Skin of body (tissue), 2 donors: ENCODE results near the gene RNASEH1. TPM values are rescaled to one million over a fixed set of nuclear protein-coding genes. Genes with fewer than 3 reads are reported as not detected.

Experiments
- DNase-seq: peaks from one replicate; lab custom pipeline; 2025; lab: John Stamatoyannopoulos, UW
- total RNA-seq: library from RNA; depleted of rRNA; stranded (reverse); fragments of >200 nt; gene quantifications from one replicate; pipeline ENCODE4 v1.2.3, GENCODE V29; 2014

Gene RNASEH1
- 14.0 TPM for total RNA-seq

GRCh38 chr2:3558205-3559014, at the start of gene RNASEH1:
TSS of gene RNASEH1 (minus strand) at chr2:3558333. CDS start at chr2:3558260, 73 bp downstream.
- DNase-seq = peak; percentile 97

GRCh38 chr2:3606370-3607201, 48.5 kb upstream of the RNASEH1 start:
- DNase-seq = no peak

- no peak for DNase-seq
These were observed 47.9 kb upstream of the RNASEH1 start for GRCh38 chr2:3606028-3606369.

GRCh38 chr2:3604991-3605961, 47.1 kb upstream of the RNASEH1 start:
- no peak for DNase-seq

- no peak for DNase-seq
These were observed 46.2 kb upstream of the RNASEH1 start for GRCh38 chr2:3604207-3604877.

- no peak for DNase-seq
These were observed 45.5 kb upstream of the RNASEH1 start for GRCh38 chr2:3603536-3604206.

GRCh38 chr2:3602553-3603339, 44.6 kb upstream of the RNASEH1 start:
- DNase-seq = no peak

- DNase-seq = no peak
These were observed 43.6 kb upstream of the RNASEH1 start for GRCh38 chr2:3601561-3602271.

- DNase-seq = no peak
These were observed 42.2 kb upstream of the RNASEH1 start for GRCh38 chr2:3600256-3600855.

GRCh38 chr2:3598912-3599854, 41.0 kb upstream of the RNASEH1 start:
- DNase-seq = no peak

- DNase-seq = no peak
These were observed 40.2 kb upstream of the RNASEH1 start for GRCh38 chr2:3598197-3598910.

GRCh38 chr2:3597567-3597966, 39.4 kb upstream of the RNASEH1 start:
- no peak for DNase-seq

- no peak for DNase-seq
These were observed 38.8 kb upstream of the RNASEH1 start for GRCh38 chr2:3596901-3597417.

GRCh38 chr2:3595985-3596384, 37.9 kb upstream of the RNASEH1 start:
- DNase-seq = no peak

- no peak for DNase-seq
These were observed 37.3 kb upstream of the RNASEH1 start for GRCh38 chr2:3595404-3595803.
